Coronary artery (tissue), 2 donors: Measurements from ENCODE around the gene STUB1.

Source experiments
- DNase-seq: peaks from one replicate; pipeline ENCODE4 v3.0.0-alpha.2; 2017; ENCODE audit warnings: low spot score
- H3K27ac ChIP-seq, 2 donors: fragments of 200-600 bp; sonication (generic); one replicate each; pipeline ENCODE4 v1.5.1; 2016 to 2019
- H3K4me3 ChIP-seq: fragments of 200-600 bp; sonication (generic); 2 replicates; pipeline ENCODE4 v1.5.1; 2016; ENCODE audit warnings: mild to moderate bottlenecking, moderate library complexity
- CTCF ChIP-seq: fragments of 200-600 bp; sonication (generic); IDR thresholded peaks from one replicate; pipeline ENCODE4 v1.5.1; 2019; ENCODE audit warnings: antibody characterized with exemption

The STUB1 gene

GRCh38 chr16:729768-730665, 49.8 kb downstream of the STUB1 start:
- TF ChIP-seq CTCF, result no peak
- no peak for DNase-seq
- no peak overlapping the region for H3K27ac ChIP-seq
- no peak overlapping the region for H3K4me3 ChIP-seq

- TF ChIP-seq CTCF, result no peak
- H3K27ac ChIP-seq, result no peak overlapping the region
- DNase-seq, result no peak
- H3K4me3 ChIP-seq, result no peak overlapping the region
Observed at GRCh38 chr16:730666-731509, 50.7 kb downstream of the STUB1 start.

- no peak for DNase-seq
- H3K27ac ChIP-seq, result no peak overlapping the region
- no peak overlapping the region for H3K4me3 ChIP-seq
- no peak for TF ChIP-seq CTCF
Observed at GRCh38 chr16:732332-732731, 52.1 kb downstream of the STUB1 start.
